Measurements from ENCODE around the gene VNN1.

DNA sequence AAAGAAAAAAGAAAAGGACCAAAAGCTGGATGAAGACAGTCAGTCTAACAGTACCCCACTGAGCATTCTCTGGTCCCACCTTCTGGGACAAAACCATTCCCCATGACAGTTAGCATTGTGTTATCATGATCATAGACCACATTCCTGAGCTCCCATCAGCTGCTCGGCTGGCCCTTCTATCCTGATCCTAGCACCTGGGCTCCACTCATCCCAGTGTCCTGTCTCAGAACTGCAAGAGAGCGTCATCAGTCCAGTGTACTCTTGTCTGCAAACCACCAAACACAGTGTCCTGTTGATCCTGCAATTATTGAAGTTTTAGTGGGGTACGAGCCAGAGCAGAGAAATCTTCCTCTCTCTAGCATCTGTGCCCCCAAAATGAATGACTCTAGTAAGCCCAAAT, 38.9 kb downstream of the VNN1 start:
- TF ChIP-seq, protein P1, sequence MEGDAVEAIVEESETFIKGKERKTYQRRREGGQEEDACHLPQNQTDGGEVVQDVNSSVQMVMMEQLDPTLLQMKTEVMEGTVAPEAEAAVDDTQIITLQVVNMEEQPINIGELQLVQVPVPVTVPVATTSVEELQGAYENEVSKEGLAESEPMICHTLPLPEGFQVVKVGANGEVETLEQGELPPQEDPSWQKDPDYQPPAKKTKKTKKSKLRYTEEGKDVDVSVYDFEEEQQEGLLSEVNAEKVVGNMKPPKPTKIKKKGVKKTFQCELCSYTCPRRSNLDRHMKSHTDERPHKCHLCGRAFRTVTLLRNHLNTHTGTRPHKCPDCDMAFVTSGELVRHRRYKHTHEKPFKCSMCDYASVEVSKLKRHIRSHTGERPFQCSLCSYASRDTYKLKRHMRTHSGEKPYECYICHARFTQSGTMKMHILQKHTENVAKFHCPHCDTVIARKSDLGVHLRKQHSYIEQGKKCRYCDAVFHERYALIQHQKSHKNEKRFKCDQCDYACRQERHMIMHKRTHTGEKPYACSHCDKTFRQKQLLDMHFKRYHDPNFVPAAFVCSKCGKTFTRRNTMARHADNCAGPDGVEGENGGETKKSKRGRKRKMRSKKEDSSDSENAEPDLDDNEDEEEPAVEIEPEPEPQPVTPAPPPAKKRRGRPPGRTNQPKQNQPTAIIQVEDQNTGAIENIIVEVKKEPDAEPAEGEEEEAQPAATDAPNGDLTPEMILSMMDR (IDR thresholded peaks at IDR 0.05; ENCODE audit: insufficient read depth, low read depth, low read length), result no peak
- TF ChIP-seq EZH2 (IDR thresholded peaks at IDR 0.05; ENCODE audit: insufficient read depth, low read length), result no peak
